ENCODE results near the gene TRIM4. TPM values are rescaled to one million over a fixed set of nuclear protein-coding genes. Genes with fewer than 3 reads are reported as not detected.
"Not testable (repeated sequence)": the region's sequence is repeated elsewhere in the genome, so short reads cannot be mapped to it uniquely, and the experiment has no call there.

Gene TRIM4
- total RNA-seq, 2 experiments from 2014 or later = 25.7 to 25.8 TPM

DNA sequence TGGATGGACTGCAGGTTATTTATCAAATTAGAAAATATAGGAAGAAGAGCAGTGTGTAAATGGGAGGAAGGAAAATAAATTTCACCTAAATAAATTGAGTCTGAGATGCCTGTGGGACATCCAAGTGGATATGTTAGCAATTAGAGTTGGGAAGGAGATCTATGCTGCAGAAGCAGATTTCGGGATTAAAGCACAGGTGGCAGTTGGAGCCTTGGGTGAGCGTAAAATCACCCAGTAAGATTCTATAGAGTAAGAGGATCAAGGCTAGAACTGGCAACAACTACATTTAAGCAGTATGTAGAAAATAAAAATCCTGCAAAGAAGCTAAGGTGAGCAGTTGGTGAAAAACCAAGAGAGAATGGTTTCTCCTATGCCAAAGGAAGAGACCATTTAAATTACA is 8.4 kb downstream of the TRIM4 start:
- CTCF ChIA-PET = interaction anchor here (1.1 to 12.4 kb wide), 3 partner anchors 39 to 395 kb away, joined by 3 to 155 read pairs (median 6); no protein-coding TSS in a partner anchor
- DNase-seq = no peak
- H3K4me1 Mint-ChIP-seq (ENCODE audit: low read depth) = peaks cover 41% of the 10 kb centered on the region
- H3K36me3 Mint-ChIP-seq (ENCODE audit: low read depth) = peaks cover 29% of the 10 kb centered on the region
- intact Hi-C loops (cut with micrococcal nuclease) = loop anchor here (5.0 to 10.0 kb wide), 2 partner anchors 66 to 304 kb away; partner anchors contain the start of genes AZGP1 and PVRIG
- H3K9me3 Mint-ChIP-seq = no peaks in the 10 kb centered on the region
- no peak overlapping the region for H3K27ac Mint-ChIP-seq
- H3K4me3 Mint-ChIP-seq = no peak overlapping the region
- no peaks in the 10 kb centered on the region for H3K27me3 Mint-ChIP-seq (ENCODE audit: low read depth)

DNA sequence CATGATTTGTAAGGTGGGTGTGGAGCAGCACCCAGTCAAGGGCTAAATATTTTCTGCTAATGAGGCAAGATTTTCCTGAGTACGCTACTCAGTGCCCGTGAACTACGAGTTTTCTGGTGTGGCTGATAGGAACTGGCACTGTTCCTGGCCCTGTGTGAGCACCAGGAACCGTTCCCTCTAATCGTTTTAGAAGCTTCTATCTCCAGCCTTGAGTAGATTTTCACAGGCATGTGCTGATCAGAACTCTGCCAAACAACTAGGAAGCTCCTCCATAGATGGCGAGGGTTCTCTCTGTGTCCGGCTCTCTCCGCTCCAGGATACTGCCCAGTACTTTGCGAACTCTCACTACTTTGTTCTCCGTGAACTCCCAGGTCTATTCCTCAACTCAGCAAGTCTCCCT is 17.7 kb downstream of the TRIM4 start:
- H3K27ac Mint-ChIP-seq = no peak overlapping the region
- no peaks in the 10 kb centered on the region for H3K9me3 Mint-ChIP-seq
- no peaks in the 10 kb centered on the region for H3K27me3 Mint-ChIP-seq (ENCODE audit: low read depth)
- no peak for DNase-seq
- no peak overlapping the region for H3K4me3 Mint-ChIP-seq
- intact Hi-C loops (cut with micrococcal nuclease) = no loop called here
- CTCF ChIA-PET = interaction anchor here (0.6 kb wide), 1 partner anchor 100 kb away, joined by 4 read pairs; no protein-coding TSS in a partner anchor
- H3K36me3 Mint-ChIP-seq (ENCODE audit: low read depth) = peaks cover 36% of the 10 kb centered on the region
- H3K4me1 Mint-ChIP-seq (ENCODE audit: low read depth) = no peaks in the 10 kb centered on the region

DNA sequence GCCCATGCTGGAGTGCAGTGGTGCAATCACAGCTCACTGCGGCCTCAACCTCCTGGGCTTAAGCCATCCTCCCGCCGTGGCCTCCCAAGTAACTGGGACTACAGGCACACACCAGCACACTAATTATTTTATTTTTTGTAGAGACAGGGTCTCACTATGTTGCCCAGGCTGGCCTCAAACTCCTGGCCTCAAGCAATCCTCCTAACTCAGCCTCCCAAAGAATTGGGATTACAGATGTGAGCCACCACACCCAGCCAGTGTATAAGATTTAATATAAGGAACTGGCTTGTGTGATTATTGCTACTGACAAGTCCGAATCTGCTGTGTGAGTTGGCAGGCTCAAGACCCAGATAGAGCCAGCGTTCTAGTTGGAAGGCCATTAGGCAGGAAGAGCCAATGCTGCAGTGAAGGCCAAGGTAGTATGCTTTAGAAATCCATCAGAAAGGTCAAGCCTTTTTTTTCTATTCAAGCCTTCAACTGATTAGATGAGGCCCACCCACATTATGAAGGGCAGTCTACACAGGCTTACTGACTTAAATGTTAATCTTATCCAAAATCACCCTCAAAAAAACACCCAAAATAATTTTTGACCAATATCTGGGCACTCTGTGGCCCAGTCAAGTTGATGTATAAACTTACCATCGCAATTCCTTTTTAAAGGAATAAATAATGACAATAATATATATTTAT is 19.4 kb downstream of the TRIM4 start:
- Mint-ChIP-seq H3K9me3 (no peaks in the 10 kb centered on the region), H3K4me1 (ENCODE audit: low read depth) (no peaks in the 10 kb centered on the region), H3K27ac (no peak overlapping the region), H3K4me3 (no peak overlapping the region), H3K27me3 (ENCODE audit: low read depth) (no peaks in the 10 kb centered on the region), H3K36me3 (ENCODE audit: low read depth) (peaks cover 34% of the 10 kb centered on the region)
- DNase-seq = no peak
- intact Hi-C loops (cut with micrococcal nuclease) = no loop called here
- CTCF ChIA-PET = no interaction called here

DNA sequence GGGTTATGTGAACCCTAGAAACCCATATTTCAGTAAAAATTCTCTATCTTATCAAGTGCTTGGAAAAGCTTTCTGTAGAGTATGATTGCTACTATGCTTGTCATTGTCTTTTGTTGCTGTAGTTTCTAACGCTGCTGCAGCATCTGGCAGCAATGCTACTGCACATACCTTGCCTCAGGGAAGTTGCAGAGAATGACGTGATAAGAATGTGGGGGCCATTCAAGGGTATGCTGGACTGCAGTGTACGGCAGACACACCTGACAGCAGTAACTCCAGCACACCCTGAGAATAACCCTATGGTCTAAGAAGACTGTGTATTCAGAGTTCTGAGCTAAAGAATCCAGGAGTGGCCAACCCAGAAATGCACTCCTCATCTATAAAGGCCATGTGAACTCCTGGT is 20.5 kb downstream of the TRIM4 start:
- intact Hi-C loops (cut with micrococcal nuclease) = no loop called here
- CTCF ChIA-PET = no interaction called here
- H3K4me3 Mint-ChIP-seq = no peak overlapping the region
- H3K27me3 Mint-ChIP-seq (ENCODE audit: low read depth) = no peaks in the 10 kb centered on the region
- H3K4me1 Mint-ChIP-seq (ENCODE audit: low read depth) = no peaks in the 10 kb centered on the region
- no peak for DNase-seq
- no peak overlapping the region for H3K27ac Mint-ChIP-seq
- H3K9me3 Mint-ChIP-seq = no peaks in the 10 kb centered on the region
- H3K36me3 Mint-ChIP-seq (ENCODE audit: low read depth) = peaks cover 34% of the 10 kb centered on the region

DNA sequence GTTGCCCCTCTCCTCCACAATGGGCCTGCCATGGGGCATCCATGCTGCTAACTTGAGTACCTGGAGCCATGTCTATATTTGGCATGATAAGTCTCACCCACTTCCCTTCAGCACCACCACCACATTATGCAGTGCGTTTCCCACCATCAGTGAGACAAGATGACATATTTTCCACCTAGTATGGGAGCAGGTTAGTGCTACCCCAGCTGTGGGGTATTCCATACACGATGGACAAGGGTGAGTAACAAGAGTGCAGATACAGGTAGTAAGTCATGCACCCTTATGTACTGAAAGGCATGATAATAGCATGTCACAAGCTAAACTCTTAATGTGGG is 21.3 kb downstream of the TRIM4 start:
- CTCF ChIA-PET = no interaction called here
- intact Hi-C loops (cut with micrococcal nuclease) = no loop called here
- no peaks in the 10 kb centered on the region for H3K27me3 Mint-ChIP-seq (ENCODE audit: low read depth)
- H3K27ac Mint-ChIP-seq = no peak overlapping the region
- H3K36me3 Mint-ChIP-seq (ENCODE audit: low read depth) = peaks cover 28% of the 10 kb centered on the region
- DNase-seq = no peak
- no peak overlapping the region for H3K4me3 Mint-ChIP-seq
- no peaks in the 10 kb centered on the region for H3K4me1 Mint-ChIP-seq (ENCODE audit: low read depth)
- H3K9me3 Mint-ChIP-seq = no peaks in the 10 kb centered on the region

DNA sequence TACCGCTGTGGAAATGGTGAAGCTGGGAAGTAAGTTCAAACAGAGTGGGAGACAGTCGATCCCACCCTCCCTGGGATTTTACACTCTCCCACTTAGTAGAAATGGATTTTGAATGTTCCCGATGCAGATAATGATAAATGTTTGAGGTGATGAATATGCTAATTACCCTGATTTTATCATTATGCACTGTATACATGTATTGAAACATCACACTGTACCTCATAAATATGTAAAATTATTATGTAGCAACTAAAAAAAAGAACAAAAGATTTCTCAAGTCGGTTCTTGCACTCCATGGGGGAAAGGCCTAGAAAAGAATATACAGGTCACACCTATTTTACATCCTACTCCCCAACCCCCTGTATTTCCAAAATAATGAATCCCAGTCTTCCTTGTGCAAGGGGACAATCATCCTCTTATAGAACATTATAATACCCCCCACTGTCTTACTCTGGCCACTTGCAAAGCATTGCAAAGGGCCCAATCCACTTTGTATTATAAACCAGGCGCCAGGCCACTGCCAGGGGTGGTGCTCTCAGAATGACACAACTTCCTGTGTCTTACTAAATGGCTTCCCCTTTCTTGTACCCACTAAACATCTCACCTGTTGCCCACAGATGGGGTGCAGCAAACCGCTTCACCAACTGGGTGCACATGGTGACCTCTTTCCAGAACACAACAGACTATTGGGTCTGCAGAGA is 21.9 kb downstream of the TRIM4 start:
- no peaks in the 10 kb centered on the region for H3K27me3 Mint-ChIP-seq (ENCODE audit: low read depth)
- H3K36me3 Mint-ChIP-seq (ENCODE audit: low read depth) = peaks cover 28% of the 10 kb centered on the region
- H3K4me3 Mint-ChIP-seq = no peak overlapping the region
- H3K9me3 Mint-ChIP-seq = no peaks in the 10 kb centered on the region
- CTCF ChIA-PET = no interaction called here
- DNase-seq = no peak
- no peak overlapping the region for H3K27ac Mint-ChIP-seq
- intact Hi-C loops (cut with micrococcal nuclease) = no loop called here
- H3K4me1 Mint-ChIP-seq (ENCODE audit: low read depth) = no peaks in the 10 kb centered on the region

DNA sequence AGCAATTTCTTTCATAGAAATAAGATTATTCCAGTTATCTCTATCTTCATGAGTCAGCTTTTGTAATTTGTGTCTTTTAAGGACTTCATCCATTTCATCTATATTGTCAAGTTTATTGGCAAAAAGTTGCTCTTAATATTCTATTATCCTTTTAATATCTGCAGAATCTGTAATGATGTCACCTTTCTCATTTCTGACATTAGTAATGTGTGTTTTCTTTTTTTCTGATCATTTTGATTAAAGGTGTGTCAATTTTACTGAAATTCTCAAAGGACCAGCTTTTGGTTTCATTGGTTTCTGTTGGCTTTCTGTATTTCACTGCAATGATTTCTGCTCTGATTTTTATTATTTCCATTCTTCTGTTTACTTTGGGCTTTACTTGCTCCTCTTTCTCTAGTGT is 24.6 kb downstream of the TRIM4 start:
- DNase-seq = no peak
- peaks cover 33% of the 10 kb centered on the region for H3K36me3 Mint-ChIP-seq (ENCODE audit: low read depth)
- no peaks in the 10 kb centered on the region for H3K9me3 Mint-ChIP-seq
- H3K4me3 Mint-ChIP-seq = no peak overlapping the region
- no peak overlapping the region for H3K27ac Mint-ChIP-seq
- no peaks in the 10 kb centered on the region for H3K27me3 Mint-ChIP-seq (ENCODE audit: low read depth)
- CTCF ChIA-PET = interaction anchor here (0.7 kb wide), 1 partner anchor 83 kb away, joined by 3 read pairs; no protein-coding TSS in a partner anchor
- H3K4me1 Mint-ChIP-seq (ENCODE audit: low read depth) = no peaks in the 10 kb centered on the region
- intact Hi-C loops (cut with micrococcal nuclease) = no loop called here

DNA sequence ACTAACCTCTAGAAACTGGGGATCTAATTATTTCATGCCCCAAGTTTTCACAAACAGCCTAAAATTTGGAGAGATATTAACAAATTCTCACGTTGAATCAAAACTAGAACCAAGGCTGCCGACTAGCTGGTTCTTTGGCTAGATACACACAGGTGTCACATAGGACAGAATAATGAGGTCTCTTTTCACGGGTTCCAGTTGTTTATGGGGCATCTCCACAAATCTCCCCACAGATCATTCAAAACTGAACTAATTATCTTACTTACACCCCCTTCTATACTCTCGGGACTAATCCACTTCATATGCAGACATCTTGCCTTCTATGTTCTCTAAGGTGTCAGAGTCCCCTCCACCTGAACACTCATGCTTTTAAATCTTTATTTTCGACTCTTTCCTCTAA is 26.1 kb downstream of the TRIM4 start:
- Mint-ChIP-seq H3K4me1 (ENCODE audit: low read depth) (no peaks in the 10 kb centered on the region), H3K27me3 (ENCODE audit: low read depth) (no peaks in the 10 kb centered on the region), H3K36me3 (ENCODE audit: low read depth) (peaks cover 36% of the 10 kb centered on the region), H3K4me3 (no peak overlapping the region), H3K9me3 (no peaks in the 10 kb centered on the region), H3K27ac (no peak overlapping the region)
- CTCF ChIA-PET = no interaction called here
- DNase-seq = no peak
- intact Hi-C loops (cut with micrococcal nuclease) = no loop called here

DNA sequence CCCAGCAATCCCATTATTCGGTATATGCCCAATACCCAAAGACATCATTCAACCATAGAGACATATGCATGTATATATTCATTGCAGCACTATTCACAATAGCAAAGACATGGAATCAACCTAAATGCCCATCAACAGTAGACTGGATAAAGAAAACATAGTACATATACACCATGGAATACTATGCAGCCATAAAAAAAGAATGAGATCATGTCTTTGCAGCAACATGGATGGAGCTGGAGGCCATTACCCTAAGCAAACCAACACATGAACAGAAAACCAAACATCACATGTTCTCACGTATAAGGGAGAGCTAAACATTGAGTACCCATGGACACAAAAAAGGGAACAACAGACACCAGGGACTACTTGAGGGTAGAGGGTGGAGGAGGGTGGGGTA is 29.0 kb downstream of the TRIM4 start:
- intact Hi-C loops (cut with micrococcal nuclease); CTCF ChIA-PET; H3K27ac Mint-ChIP-seq; H3K4me3 Mint-ChIP-seq; H3K4me1 Mint-ChIP-seq (ENCODE audit: low read depth); H3K9me3 Mint-ChIP-seq; DNase-seq; H3K27me3 Mint-ChIP-seq (ENCODE audit: low read depth): not testable (repeated sequence)
- H3K36me3 Mint-ChIP-seq (ENCODE audit: low read depth) = peaks cover 34% of the 10 kb centered on the region

DNA sequence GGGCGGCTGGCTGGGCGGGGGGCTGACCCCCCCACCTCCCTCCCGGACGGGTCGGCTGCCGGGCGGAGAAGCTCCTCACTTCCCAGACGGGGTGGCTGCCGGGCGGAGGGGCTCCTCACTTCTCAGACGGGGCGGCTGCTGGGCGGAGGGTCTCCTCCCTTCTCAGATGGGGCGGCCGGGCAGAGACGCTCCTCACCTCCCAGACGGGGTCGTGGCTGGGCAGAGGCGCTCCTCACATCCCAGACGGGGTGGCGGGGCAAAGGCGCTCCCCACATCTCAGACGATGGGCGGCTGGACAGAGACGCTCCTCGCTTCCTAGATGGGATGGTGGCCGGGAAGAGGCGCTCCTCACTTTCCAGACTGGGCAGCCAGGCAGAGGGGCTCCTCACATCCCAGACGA is 31.0 kb downstream of the TRIM4 start:
- CTCF ChIA-PET; H3K27ac Mint-ChIP-seq; DNase-seq; H3K27me3 Mint-ChIP-seq (ENCODE audit: low read depth); H3K9me3 Mint-ChIP-seq; H3K4me1 Mint-ChIP-seq (ENCODE audit: low read depth); intact Hi-C loops (cut with micrococcal nuclease); H3K4me3 Mint-ChIP-seq: not testable (repeated sequence)
- peaks cover 34% of the 10 kb centered on the region for H3K36me3 Mint-ChIP-seq (ENCODE audit: low read depth)

DNA sequence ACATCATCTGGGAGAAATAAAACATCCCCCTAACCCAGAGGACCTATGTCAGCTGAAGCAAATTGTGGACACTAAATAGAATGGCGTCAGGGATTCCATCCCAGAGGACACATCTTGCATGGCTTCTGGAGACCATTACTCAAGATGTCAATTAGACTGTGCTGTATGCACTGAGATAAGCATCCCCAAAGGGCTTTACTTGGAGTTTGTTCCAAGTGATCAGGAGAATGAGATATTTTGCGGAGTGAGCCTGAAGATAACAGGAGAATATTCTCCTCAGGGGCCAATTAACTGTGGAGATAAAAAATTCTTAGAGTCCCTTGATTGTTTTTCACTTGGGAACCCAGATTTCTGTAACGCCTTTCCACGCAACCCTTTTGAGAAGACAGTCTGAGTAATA is 38.0 kb downstream of the TRIM4 start:
- no peak for DNase-seq
- no peaks in the 10 kb centered on the region for H3K9me3 Mint-ChIP-seq
- intact Hi-C loops (cut with micrococcal nuclease) = no loop called here
- H3K27me3 Mint-ChIP-seq (ENCODE audit: low read depth) = no peaks in the 10 kb centered on the region
- no peaks in the 10 kb centered on the region for H3K36me3 Mint-ChIP-seq (ENCODE audit: low read depth)
- H3K4me1 Mint-ChIP-seq (ENCODE audit: low read depth) = no peaks in the 10 kb centered on the region
- CTCF ChIA-PET = no interaction called here
- H3K27ac Mint-ChIP-seq = no peak overlapping the region
- H3K4me3 Mint-ChIP-seq = no peak overlapping the region

DNA sequence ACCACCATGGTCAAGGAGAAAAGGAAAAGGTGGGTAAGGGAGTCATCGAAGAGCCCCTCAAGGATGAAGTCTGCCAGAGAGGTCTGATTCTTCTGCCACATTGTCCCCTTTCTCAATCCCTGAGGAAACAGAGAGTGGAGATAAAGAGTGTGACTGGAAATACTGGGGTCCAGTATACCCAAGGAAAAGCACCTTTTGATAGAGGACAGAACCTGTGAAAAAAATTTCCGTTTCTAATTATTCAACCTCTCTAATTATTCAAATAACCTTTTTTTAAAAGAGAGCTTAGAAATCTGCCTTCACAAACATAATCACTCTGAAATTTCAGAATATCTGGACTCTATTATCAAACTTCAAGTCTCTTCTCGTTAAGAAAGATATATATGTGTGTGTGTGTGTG is 42.4 kb downstream of the TRIM4 start, which contains the start of gene OR2AE1:
Gene OR2AE1, minus strand, starts transcription at position 101 of the 400 bp plus-strand sequence. Its CDS starts 0 bp downstream, at position 101.
- CTCF ChIA-PET = interaction anchor here (1.1 kb wide), 1 partner anchor 25 kb away, joined by 5 read pairs; no protein-coding TSS in a partner anchor
- intact Hi-C loops (cut with micrococcal nuclease) = no loop called here
- no peaks in the 10 kb centered on the region for H3K36me3 Mint-ChIP-seq (ENCODE audit: low read depth)
- H3K4me1 Mint-ChIP-seq (ENCODE audit: low read depth) = no peaks in the 10 kb centered on the region
- no peak within 1 kb of the TSS for H3K27ac Mint-ChIP-seq
- H3K4me3 Mint-ChIP-seq = no peak within 1 kb of the TSS
- DNase-seq = no peak
- no peaks in the 10 kb centered on the region for H3K9me3 Mint-ChIP-seq
- no peaks in the 10 kb centered on the region for H3K27me3 Mint-ChIP-seq (ENCODE audit: low read depth)

DNA sequence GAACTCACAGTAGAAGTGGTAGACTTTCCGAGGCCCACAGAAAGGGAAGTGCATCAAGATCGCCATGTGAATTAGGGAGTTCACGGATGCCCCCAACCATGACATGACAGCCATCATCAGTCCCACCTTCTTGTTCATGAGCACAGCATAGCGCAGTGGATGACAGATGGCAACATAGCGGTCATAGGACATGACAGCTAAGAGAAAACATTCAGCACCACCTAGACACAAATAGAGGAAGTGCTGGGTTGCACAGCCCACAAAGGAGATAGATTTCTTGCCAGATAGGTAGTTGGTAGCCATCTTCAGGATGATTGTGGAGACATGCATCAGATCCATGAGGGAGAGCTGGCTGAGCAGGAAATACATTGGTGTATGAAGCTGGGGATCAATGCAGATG is 42.8 kb downstream of the TRIM4 start:
- H3K4me3 Mint-ChIP-seq = no peak overlapping the region
- CTCF ChIA-PET = interaction anchor here (1.2 kb wide), 1 partner anchor 31 kb away, joined by 3 read pairs; no protein-coding TSS in a partner anchor
- intact Hi-C loops (cut with micrococcal nuclease) = no loop called here
- DNase-seq = no peak
- no peaks in the 10 kb centered on the region for H3K4me1 Mint-ChIP-seq (ENCODE audit: low read depth)
- H3K36me3 Mint-ChIP-seq (ENCODE audit: low read depth) = no peaks in the 10 kb centered on the region
- H3K27ac Mint-ChIP-seq = no peak overlapping the region
- peaks cover under 1% of the 10 kb centered on the region for H3K27me3 Mint-ChIP-seq (ENCODE audit: low read depth)
- H3K9me3 Mint-ChIP-seq = no peaks in the 10 kb centered on the region
